Measurements from ENCODE around the gene PPM1E. TPM values are rescaled to one million over a fixed set of nuclear protein-coding genes. Genes with fewer than 3 reads are reported as not detected.

Gene PPM1E
- total RNA-seq, 2 experiments from 2014 or later = 0.19 to 0.40 TPM

DNA sequence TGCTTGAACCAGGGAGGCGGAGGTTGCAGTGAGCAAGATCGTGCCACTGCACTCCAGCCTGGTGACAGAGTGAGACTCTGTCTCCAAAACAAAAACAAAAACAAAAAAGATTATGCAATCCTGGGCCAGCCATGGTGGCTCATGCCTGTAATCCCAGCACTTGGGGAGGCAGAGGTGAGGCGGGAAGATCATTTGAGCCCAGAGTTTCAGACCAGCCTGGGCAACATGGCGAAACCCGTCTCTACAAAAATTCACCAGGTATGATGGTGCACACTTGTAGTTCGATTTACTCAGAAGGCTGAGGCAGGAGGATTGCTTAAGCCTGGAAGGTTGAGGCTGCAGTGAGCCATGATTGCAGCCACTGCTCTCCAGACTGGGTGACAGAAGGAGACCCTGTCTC lies 109.6 kb downstream of the PPM1E start:
- Histone ChIP-seq H3K4me3 (ENCODE audit: low read depth, low read length, poor library complexity, severe bottlenecking) (no peak overlapping the region), H2AFZ (ENCODE audit: low read length) (no peak overlapping the region), H3K27ac (ENCODE audit: low read depth, low read length, poor library complexity, severe bottlenecking) (no peak overlapping the region), H3K9me3 (ENCODE audit: low read length) (no peaks in the 10 kb centered on the region), H4K20me1 (ENCODE audit: insufficient read depth, low read length) (no peaks in the 10 kb centered on the region), H3K36me3 (ENCODE audit: insufficient read depth, low read length) (no peaks in the 10 kb centered on the region), H3K4me1 (ENCODE audit: insufficient read depth, low read length, poor library complexity, severe bottlenecking) (no peaks in the 10 kb centered on the region), H3K9me2 (ENCODE audit: insufficient read depth, low read length) (no peaks in the 10 kb centered on the region), H3K4me2 (ENCODE audit: low read length) (no peak overlapping the region), H3K79me2 (ENCODE audit: insufficient read depth, low read depth, low read length) (no peaks in the 10 kb centered on the region)
- intact Hi-C loops (cut with micrococcal nuclease; ENCODE audit: unreplicated experiment) = no loop called here
- no peak for DNase-seq (ENCODE audit: low spot score)
- BruUV-seq (replicated peaks) = no TSS peak
- TF ChIP-seq, protein P1, sequence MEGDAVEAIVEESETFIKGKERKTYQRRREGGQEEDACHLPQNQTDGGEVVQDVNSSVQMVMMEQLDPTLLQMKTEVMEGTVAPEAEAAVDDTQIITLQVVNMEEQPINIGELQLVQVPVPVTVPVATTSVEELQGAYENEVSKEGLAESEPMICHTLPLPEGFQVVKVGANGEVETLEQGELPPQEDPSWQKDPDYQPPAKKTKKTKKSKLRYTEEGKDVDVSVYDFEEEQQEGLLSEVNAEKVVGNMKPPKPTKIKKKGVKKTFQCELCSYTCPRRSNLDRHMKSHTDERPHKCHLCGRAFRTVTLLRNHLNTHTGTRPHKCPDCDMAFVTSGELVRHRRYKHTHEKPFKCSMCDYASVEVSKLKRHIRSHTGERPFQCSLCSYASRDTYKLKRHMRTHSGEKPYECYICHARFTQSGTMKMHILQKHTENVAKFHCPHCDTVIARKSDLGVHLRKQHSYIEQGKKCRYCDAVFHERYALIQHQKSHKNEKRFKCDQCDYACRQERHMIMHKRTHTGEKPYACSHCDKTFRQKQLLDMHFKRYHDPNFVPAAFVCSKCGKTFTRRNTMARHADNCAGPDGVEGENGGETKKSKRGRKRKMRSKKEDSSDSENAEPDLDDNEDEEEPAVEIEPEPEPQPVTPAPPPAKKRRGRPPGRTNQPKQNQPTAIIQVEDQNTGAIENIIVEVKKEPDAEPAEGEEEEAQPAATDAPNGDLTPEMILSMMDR (conservative IDR thresholded peaks at IDR 0.05; ENCODE audit: low read length) = no peak
- no peak for TF ChIP-seq EZH2phosphoT487 (IDR thresholded peaks at IDR 0.05; ENCODE audit: borderline replicate concordance, low read depth, low read length)
- ChIA-PET POLR2A (interaction anchor here (0.8 kb wide), 1 partner anchor 24 kb away, joined by 3 read pairs; no protein-coding TSS in a partner anchor), CTCF (ENCODE audit: unreplicated experiment) (no interaction called here)

DNA sequence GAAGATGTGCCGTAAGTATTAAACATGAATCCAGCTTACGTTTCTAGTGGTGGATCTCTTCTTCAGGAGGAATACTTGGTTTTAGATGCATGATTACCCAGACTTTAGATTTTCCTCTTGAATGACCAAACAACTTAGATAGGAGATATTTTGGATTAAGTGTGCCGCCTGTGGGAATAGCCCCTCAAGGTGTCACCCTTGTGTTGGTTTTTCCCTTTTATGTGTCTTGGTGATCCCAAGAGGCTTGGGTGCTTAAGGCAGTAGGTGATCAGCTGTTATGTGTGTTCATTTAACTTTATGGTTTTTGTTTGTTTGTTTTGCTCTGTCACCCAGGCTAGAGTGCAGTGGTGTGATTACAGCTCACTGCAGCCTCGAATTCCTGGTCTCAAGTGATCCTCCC lies 115.1 kb downstream of the PPM1E start:
- Histone ChIP-seq H3K27ac (ENCODE audit: low read depth, low read length, poor library complexity, severe bottlenecking) (no peak overlapping the region), H3K4me1 (ENCODE audit: insufficient read depth, low read length, poor library complexity, severe bottlenecking) (no peaks in the 10 kb centered on the region), H3K4me2 (ENCODE audit: low read length) (no peak overlapping the region), H3K36me3 (ENCODE audit: insufficient read depth, low read length) (no peaks in the 10 kb centered on the region), H2AFZ (ENCODE audit: low read length) (no peak overlapping the region), H4K20me1 (ENCODE audit: insufficient read depth, low read length) (no peaks in the 10 kb centered on the region), H3K4me3 (ENCODE audit: low read depth, low read length, poor library complexity, severe bottlenecking) (no peak overlapping the region), H3K9me3 (ENCODE audit: low read length) (no peaks in the 10 kb centered on the region), H3K9me2 (ENCODE audit: insufficient read depth, low read length) (no peaks in the 10 kb centered on the region), H3K79me2 (ENCODE audit: insufficient read depth, low read depth, low read length) (no peaks in the 10 kb centered on the region)
- intact Hi-C loops (cut with micrococcal nuclease; ENCODE audit: unreplicated experiment) = no loop called here
- no peak for DNase-seq (ENCODE audit: low spot score)
- POLR2A ChIA-PET = interaction anchor here (0.5 to 0.7 kb wide), 2 partner anchors 181 to 915 kb away, joined by 3 to 5 read pairs; no protein-coding TSS in a partner anchor
- no TSS peak for BruUV-seq (replicated peaks)
- no peak for TF ChIP-seq EZH2phosphoT487 (IDR thresholded peaks at IDR 0.05; ENCODE audit: borderline replicate concordance, low read depth, low read length)
- TF ChIP-seq, protein P1 (conservative IDR thresholded peaks at IDR 0.05; ENCODE audit: low read length) = no peak
- CTCF ChIA-PET (ENCODE audit: unreplicated experiment) = no interaction called here

DNA sequence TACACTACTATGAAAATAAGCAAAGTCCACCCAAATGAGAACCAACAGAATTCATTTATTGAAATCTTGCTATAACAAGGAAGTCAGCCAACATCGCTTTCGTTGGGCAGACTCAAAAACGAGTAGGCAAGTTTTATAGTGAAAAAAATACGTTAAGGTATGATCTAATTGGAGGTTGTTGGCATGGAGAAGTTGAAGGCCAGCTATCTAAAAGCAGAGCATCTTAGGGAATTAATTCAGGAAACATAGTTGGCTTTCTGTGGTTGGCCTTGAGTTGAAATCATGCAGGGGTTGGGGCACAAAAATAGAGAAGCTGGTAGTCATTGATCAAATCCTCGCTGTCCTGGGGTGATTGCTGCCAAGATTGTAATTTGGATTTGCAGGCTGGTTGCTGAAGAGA lies 118.3 kb downstream of the PPM1E start:
- no peaks in the 10 kb centered on the region; the same call in 1 of the 2 replicates for H3K9me2 ChIP-seq (ENCODE audit: insufficient read depth, low read length)
- no peak overlapping the region for H3K4me3 ChIP-seq (ENCODE audit: low read depth, low read length, poor library complexity, severe bottlenecking)
- H3K4me1 ChIP-seq (ENCODE audit: insufficient read depth, low read length, poor library complexity, severe bottlenecking) = no peaks in the 10 kb centered on the region
- H3K9me3 ChIP-seq (ENCODE audit: low read length) = no peaks in the 10 kb centered on the region
- BruUV-seq (replicated peaks) = no TSS peak
- no peaks in the 10 kb centered on the region for H3K36me3 ChIP-seq (ENCODE audit: insufficient read depth, low read length)
- no peak overlapping the region for H2AFZ ChIP-seq (ENCODE audit: low read length)
- H3K27ac ChIP-seq (ENCODE audit: low read depth, low read length, poor library complexity, severe bottlenecking) = no peak overlapping the region
- no peaks in the 10 kb centered on the region for H3K79me2 ChIP-seq (ENCODE audit: insufficient read depth, low read depth, low read length)
- no peak for DNase-seq (ENCODE audit: low spot score)
- TF ChIP-seq EZH2phosphoT487 (IDR thresholded peaks at IDR 0.05; ENCODE audit: borderline replicate concordance, low read depth, low read length) = no peak
- TF ChIP-seq, protein P1 (conservative IDR thresholded peaks at IDR 0.05; ENCODE audit: low read length) = no peak
- no peak overlapping the region for H3K4me2 ChIP-seq (ENCODE audit: low read length)
- ChIA-PET POLR2A (interaction anchor here (0.6 kb wide), 1 partner anchor 64 kb away, joined by 4 read pairs; no protein-coding TSS in a partner anchor), CTCF (ENCODE audit: unreplicated experiment) (no interaction called here)
- no peaks in the 10 kb centered on the region for H4K20me1 ChIP-seq (ENCODE audit: insufficient read depth, low read length)
- intact Hi-C loops (cut with micrococcal nuclease; ENCODE audit: unreplicated experiment) = no loop called here
